Body of pancreas (tissue), 4 donors: ENCODE measurements around the gene LYSMD1.

Source experiments
- POLR2A ChIP-seq, 3 donors: fragments of 450-650 bp; IDR thresholded peaks; one replicate each; pipeline ENCODE4 v1.6.1; 2016; ENCODE audit warnings: antibody characterized with exemption in 3 of 3, mild to moderate bottlenecking in 2 of 3
- TF ChIP-seq, protein P1 (sequence below), 7 experiments: fragments of 450-650 bp in 4 of 7; fragments of 200-600 bp in 3 of 7; sonication (generic) in 3 of 7; IDR thresholded peaks; one replicate each; pipeline ENCODE4 v1.5.1; 2016 to 2019; ENCODE audit warnings: antibody characterized with exemption in 7 of 7

DNA sequence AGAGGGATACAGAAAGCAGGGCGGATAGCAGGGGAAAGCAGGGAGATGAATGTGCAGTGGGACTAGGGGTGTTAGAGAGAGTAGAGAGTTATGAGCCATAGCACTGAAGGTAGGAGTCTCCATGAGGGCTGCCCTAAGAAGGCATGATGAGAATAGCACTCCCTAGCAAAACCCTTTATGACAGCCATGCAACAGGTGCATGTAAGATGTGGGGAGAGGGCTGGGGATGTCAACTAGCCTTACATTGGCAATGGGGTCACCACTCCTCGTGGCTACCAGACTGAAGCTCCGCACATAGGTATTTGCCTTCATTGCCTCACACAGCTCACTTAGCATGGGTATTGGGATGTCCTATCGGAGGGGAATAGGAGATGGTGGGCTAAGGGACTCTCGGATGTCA is 5.5 kb upstream of the LYSMD1 start:
- TF ChIP-seq POLR2A (IDR thresholded peaks at IDR 0.05): no peak
- TF ChIP-seq, protein P1, sequence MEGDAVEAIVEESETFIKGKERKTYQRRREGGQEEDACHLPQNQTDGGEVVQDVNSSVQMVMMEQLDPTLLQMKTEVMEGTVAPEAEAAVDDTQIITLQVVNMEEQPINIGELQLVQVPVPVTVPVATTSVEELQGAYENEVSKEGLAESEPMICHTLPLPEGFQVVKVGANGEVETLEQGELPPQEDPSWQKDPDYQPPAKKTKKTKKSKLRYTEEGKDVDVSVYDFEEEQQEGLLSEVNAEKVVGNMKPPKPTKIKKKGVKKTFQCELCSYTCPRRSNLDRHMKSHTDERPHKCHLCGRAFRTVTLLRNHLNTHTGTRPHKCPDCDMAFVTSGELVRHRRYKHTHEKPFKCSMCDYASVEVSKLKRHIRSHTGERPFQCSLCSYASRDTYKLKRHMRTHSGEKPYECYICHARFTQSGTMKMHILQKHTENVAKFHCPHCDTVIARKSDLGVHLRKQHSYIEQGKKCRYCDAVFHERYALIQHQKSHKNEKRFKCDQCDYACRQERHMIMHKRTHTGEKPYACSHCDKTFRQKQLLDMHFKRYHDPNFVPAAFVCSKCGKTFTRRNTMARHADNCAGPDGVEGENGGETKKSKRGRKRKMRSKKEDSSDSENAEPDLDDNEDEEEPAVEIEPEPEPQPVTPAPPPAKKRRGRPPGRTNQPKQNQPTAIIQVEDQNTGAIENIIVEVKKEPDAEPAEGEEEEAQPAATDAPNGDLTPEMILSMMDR (IDR thresholded peaks at IDR 0.05): no peak
